Activated gamma-delta T cell (primary cell): Measurements from ENCODE around the gene CMC4.

ENCODE experiments used
- DNase-seq: peaks from one replicate; lab custom pipeline; 2025; lab: John Stamatoyannopoulos, UW
- total RNA-seq, 2 donors: gene quantifications; one replicate each; lab custom pipeline; 2026; lab: John Stamatoyannopoulos, UW

Gene CMC4, protein sequence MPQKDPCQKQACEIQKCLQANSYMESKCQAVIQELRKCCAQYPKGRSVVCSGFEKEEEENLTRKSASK
- 0 reads per million in 2 donors for total RNA-seq

DNA sequence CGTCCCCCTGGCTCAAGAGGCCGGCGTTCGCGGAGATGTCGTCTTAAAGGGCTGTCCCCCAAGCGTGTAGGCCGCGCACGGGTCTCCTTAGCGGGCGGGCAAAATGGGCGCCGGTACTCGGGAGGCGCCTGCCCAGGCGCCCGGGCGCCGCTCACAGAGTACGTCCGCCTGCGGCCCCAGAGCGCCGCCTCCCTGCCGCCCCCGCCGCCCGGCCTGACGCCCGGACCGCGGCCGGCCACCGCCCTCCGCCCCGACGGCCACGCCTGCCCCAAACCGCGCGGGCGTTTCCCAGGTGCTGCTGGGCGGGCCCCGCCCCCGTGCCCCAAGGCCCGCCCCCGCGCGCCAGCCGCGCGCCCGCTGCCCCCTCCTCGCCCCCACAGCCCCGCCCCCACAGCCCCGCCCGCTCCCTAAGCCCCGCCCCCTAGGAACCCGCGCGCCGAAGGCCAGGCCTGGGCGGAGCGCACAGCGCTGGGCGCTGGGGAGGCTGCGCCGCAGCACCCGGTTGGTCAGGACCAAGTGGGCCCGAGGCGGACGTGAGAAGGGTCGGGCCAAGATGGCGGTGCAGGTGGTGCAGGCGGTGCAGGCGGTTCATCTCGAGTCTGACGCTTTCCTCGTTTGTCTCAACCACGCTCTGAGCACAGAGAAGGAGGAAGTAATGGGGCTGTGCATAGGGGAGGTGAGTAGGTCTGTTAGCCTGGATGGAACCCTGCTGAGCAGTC lies at the start of gene CMC4, which contains the start of the genes BRCC3 and MTCP1:
Gene CMC4, minus strand, starts transcription at position 162 of the 719 bp plus-strand sequence. CDS start 7,113 bp downstream, outside the sequence.
Gene BRCC3, plus strand, starts transcription at position 534 of the 719 bp plus-strand sequence. Its CDS starts 20 bp downstream, at position 554.
Gene MTCP1, minus strand, starts transcription at position 162 of the 719 bp plus-strand sequence. CDS start 5,126 bp downstream, outside the sequence.
- DNase-seq: peak; percentile 70

- no peak for DNase-seq
Observed at GRCh38 chrX:155115174-155115819, 44.4 kb upstream of the CMC4 start.

- DNase-seq: no peak
Observed at GRCh38 chrX:155113097-155113496, 42.2 kb upstream of the CMC4 start.

DNA sequence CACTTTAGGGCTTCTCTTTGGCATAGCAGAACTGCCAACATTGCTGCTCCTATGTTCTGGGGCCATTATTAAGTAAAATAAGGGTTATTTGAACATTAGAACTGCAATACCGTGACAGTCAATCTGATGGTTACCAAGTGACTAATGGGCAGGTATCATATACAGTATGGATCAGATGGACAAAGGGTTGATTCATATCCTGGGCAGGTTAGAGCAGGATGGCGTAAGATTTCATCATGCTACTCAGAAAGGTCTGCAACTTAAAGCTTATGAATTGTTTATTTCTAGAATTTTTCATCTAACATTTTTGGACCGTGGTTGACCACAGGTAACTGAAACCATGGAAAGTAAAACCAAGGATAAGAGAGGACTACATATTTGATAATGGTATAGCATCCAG lies 41.2 kb upstream of the CMC4 start:
- DNase-seq: no peak

DNA sequence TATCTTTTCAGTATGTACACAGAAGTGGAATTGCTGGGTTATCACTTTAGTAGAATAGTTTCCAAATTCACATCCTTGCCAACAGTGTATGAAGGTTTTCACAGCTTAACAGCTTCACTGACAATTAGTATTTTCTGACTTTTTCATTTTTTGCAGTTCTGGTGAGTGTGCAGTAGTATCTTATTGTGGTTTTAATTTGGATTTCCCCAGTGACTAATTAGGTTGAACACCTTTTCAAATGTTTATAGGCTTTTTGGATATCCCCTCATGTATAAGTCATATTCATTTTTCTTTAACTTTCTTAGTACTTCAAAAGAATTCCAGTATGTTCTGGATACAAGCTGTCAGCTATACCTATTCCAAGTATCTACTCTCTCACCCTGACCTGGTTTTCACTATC lies 37.5 kb upstream of the CMC4 start:
- DNase-seq: no peak

DNA sequence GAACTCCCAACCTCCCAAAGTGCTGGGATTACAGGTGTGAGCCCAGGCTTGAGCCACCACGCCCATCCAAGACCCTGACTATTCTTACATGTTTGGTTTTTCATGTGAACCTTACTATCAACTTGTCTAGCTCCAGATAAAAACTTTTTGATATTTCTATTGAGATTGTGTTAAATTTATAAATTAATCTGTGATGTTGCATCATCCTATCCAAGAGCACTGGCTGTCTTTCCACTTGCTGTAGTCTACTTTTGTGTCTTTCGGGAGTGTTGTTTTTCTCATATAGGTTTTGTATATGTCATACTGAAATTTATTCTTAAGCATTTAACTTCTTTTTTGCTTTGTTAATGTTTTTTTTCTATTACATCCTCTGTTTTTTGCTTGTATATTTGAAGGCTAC lies 35.0 kb upstream of the CMC4 start:
- no peak for DNase-seq

DNA sequence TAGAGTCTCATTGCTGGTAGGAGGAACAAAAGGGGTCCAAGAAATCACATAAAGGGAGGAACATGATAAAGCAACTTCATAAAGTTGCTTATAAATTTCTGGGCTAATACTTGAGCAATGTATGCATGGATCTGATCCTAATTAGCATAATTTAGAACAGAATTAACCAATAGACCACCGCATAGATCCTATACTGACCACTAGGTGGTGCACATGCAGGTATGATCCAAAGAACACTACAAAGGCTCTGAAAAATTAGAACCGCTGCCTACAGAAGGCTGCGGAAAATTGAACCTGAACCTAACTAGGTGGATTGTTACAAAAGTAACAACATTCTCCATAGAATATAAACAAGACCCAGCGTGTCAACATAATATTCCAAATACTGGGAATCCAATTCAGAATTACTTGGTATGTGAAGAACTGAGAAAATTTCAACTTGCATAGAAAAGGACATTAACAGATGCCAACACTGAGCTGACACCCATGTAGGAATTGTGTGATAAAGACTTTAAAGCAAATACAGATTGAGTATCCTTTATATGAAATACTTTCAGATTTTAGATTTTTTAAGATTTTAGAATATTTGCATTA lies 23.6 kb upstream of the CMC4 start:
- no peak for DNase-seq

DNA sequence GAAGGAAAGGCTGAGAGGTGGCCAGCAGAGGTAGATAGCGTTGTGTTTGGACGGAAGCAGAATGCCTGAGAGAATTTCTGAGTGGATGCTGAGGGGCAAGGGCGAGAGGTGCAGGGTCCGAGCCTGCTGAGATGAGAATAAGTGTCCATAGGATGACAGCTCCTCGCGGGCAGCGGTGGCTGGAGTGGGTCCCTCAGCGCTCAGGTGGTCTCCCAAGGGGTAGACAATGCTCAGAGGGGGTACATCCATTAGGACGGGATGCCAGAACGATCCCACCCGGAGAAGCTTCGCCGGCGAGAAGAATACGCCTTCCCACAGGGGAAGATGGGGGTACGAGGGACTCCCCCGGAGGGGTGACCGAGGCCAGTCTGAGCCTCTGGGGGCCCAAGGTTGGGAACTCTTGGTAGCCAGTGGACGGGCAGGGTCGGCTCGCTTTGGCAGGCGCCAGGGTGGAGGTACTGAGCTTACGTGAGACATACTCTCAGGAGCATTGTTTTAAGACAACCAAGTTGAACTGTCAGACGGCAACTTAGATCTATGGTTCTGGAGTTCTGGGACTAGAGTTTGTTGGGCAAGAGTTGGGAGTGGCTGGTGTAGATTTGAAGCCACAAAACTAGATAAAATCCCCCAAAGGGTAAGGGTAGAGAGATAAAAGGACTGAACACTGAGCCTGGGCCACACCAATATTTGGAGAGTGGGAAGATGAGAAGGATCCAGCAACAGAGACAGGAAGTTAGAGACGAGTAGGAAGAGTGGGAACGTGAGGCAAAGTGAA lies 16.2 kb upstream of the CMC4 start:
- no peak for DNase-seq

GRCh38 chrX:155086202-155086840 lies 15.4 kb upstream of the CMC4 start:
- no peak for DNase-seq

DNA sequence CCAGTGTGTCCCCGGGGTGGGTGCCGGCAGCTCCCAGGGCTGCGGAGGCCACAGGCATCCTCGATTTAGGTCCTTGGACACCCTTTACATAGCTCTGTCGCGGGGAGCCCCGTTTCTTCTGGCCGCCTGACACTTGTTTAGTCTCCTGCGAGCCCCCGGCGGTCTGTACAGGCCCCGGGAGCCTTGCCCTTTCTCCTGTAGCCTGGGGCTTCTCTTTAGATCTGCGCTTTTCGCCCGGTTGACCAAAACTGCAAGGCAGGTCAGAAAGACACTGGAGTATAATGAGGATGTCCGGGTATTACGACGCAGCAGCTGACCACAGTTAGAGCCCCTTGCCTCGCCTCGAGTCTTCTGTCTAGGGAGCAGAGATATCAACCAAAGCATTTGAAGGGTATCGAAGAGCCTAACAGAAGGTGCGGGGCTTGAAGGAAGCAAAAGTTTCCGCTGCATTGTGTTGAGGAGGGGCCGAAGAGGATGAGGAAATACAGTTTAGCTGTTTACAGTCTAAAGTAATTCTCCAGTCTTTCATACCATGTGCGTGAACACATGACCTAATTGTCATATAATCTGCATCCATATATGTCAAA lies 851 bp upstream of the CMC4 start:
- DNase-seq: no peak

GRCh38 chrX:155070663-155070974 lies 317 bp downstream of the CMC4 start:
- DNase-seq: no peak

DNA sequence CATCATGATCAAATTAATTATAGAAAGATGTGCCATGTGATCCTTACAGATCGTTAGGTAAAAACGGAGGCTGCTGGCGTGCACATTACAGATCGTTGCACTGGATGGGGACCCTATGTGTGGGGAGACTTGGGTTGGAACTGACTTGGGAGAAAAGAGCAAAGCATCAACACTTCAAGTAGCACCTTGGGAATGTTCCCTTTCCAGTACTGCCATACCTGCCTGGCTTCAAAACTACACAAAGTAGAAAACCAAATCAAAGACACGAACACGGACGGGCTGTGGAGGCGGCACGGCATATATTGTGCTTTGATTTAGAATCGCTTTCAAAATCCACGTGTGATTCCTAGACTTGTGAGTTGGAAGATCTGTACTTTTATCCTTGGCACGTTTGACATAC lies 898 bp downstream of the CMC4 start:
- no peak for DNase-seq

GRCh38 chrX:155069414-155069813 lies 1.5 kb downstream of the CMC4 start:
- DNase-seq: no peak

DNA sequence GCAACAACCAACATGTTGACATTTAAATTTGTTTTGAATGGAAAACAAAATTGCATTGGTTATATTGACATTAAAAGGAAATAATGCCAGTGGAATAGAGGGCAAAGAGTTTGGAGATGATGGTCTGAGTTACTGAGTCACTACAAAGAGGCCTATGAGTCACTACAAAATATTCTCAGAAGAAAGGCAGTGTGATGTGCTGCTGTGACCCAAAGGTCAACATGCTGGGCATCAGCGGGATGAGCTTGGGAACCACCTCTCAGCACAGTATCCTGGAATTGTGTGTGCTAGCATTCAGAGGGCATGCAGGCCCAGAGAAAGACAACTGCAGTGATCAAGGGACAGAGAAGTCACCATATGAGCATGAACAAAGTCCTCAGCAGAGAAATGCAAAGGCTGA lies 2.8 kb downstream of the CMC4 start:
- no peak for DNase-seq

- no peak for DNase-seq
Observed at GRCh38 chrX:155065035-155065734, 5.8 kb downstream of the CMC4 start.

GRCh38 chrX:155061760-155062159 lies 9.2 kb downstream of the CMC4 start:
- no peak for DNase-seq

DNA sequence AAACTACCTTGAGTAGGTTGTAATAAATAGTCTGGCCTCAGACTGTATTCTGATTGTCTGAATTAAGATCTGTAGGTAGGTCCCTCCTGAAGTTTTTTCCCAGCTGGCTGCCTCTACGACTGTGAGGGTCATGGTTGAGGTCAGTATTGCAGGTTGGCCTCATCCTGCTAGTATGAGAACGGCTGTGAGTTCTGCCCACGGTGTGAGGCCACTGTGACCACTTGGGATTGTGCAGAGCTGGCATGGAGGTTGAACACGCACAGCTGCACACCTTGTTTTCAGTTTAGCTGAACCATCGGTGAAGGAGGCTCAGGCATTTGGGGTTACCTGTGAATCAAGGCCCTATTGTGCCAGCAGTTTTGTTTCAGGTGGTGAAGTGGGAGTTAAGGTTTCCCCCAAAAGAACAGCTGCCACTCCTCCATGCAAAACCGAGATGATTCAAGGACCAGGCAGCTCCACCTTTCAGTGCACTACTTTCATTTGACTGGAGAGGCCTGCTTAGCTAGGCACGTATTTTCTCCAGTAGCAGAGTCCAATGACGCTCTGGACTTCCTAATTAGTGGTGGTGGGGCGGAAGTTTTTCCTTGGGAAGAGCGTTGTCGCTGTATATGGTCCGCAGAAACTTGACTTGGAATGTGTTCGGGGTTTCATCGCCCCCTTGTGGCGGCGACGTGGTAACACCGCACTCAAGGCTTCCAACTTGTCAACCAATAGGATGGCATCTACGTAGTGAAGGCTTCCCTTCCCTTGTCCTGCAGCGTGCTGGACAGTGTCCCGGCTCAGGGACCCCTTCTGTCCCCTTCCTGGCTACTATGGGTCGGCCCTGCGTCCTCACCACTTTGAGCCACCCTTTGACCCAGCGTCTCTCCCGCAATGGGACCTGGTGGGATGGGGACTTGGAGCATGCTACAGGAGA lies 13.8 kb downstream of the CMC4 start:
- no peak for DNase-seq

DNA sequence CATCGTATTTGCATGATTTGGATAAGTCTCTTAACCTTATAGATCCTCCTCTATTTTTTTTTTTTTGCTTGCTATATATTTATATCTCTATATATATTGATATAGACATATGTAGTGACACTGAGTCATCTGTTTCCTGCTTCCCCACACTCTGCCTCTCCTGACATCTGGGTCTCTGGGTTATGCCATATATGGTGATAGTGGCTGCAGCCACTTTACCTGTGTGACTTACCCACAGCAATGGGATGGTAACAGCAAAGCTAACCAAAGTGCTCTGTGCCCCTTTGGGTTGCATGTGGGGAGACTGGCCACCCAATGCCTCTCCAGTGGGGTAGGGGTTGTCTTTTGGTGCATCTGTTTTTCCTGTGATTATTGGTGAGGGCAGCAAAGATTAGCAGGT lies 14.5 kb downstream of the CMC4 start:
- DNase-seq: no peak

DNA sequence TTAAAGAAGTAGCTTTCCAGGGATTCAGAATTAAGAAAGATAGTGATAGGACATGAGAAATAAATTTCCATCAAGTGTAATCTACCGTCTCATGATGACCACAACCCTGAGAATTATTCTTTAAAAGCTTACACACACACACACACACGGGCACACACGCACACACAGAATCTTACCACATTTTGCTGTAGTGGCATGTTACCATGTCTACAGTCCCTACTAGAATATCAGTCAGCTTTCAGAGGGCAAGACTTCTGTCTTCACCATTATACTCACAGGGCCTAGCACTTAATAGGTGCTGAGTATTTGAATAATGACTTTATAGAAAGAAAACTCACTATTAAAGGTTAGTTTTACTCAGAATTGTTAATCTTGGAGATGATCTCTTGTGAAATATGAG lies 15.4 kb downstream of the CMC4 start:
- no peak for DNase-seq

- no peak for DNase-seq
Observed at GRCh38 chrX:155054255-155054654, 16.7 kb downstream of the CMC4 start.
